Kidney epithelial cell (primary cell): Measurements from ENCODE around the gene TM6SF1. TPM values are rescaled to one million over a fixed set of nuclear protein-coding genes. Genes with fewer than 3 reads are reported as not detected.

ENCODE experiments used
- DNase-seq: peaks from one replicate; pipeline ENCODE4 v3.0.0-alpha.2; 2010; ENCODE audit warnings: low read depth
- H3K27me3 ChIP-seq: 2 replicates; pipeline ENCODE4 v1.6.0; 2011; ENCODE audit warnings: low read length; ENCODE audit not compliant: control insufficient read depth, insufficient read depth
- H3K36me3 ChIP-seq: 2 replicates; pipeline ENCODE4 v1.5.1; 2011; ENCODE audit warnings: low read length; ENCODE audit not compliant: control insufficient read depth, insufficient read depth
- H3K4me3 ChIP-seq: 2 replicates; pipeline ENCODE4 v1.5.1; 2011; ENCODE audit warnings: low read depth, mild to moderate bottlenecking, control low read depth, low read length
- total RNA-seq: library from RNA; depleted of rRNA; stranded (reverse); fragments of >200 nt; gene quantifications from 2 replicates; pipeline ENCODE4 v1.2.3, GENCODE V29; 2015
- TF ChIP-seq, protein P1 (sequence below): IDR thresholded peaks from 2 replicates; pipeline ENCODE4 v1.5.1; 2011; ENCODE audit warnings: mild to moderate bottlenecking, moderate library complexity, low read length, control low read depth, inconsistent platforms; ENCODE audit not compliant: insufficient read depth, poor library complexity, severe bottlenecking

The TM6SF1 gene
- total RNA-seq, 1 donor from 2014 or later: 21.4 TPM

DNA sequence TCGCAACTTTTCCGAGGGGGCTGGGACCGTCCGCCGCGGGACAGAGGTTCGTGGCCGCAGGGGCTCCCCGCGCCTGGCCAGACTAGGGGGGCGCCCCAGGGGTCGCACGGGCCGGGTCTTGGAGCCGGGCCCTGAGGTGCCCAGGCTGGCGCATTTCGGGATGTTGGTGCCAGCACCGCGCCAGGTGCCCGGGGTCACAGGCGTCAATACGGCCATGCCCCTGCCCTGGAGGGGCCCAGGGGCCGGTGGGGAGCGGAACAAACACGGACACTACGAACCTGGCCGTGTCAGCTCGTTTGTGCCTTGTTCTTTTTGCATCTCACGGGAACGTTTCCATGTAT, 366 bp downstream of the TM6SF1 start:
- no peak for DNase-seq
- H3K36me3 ChIP-seq: no peaks in the 10 kb centered on the region
- TF ChIP-seq, protein P1, sequence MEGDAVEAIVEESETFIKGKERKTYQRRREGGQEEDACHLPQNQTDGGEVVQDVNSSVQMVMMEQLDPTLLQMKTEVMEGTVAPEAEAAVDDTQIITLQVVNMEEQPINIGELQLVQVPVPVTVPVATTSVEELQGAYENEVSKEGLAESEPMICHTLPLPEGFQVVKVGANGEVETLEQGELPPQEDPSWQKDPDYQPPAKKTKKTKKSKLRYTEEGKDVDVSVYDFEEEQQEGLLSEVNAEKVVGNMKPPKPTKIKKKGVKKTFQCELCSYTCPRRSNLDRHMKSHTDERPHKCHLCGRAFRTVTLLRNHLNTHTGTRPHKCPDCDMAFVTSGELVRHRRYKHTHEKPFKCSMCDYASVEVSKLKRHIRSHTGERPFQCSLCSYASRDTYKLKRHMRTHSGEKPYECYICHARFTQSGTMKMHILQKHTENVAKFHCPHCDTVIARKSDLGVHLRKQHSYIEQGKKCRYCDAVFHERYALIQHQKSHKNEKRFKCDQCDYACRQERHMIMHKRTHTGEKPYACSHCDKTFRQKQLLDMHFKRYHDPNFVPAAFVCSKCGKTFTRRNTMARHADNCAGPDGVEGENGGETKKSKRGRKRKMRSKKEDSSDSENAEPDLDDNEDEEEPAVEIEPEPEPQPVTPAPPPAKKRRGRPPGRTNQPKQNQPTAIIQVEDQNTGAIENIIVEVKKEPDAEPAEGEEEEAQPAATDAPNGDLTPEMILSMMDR: no peak
- H3K27me3 ChIP-seq: peaks cover 11% of the 10 kb centered on the region
- peak overlapping the region; percentile 37 for H3K4me3 ChIP-seq

DNA sequence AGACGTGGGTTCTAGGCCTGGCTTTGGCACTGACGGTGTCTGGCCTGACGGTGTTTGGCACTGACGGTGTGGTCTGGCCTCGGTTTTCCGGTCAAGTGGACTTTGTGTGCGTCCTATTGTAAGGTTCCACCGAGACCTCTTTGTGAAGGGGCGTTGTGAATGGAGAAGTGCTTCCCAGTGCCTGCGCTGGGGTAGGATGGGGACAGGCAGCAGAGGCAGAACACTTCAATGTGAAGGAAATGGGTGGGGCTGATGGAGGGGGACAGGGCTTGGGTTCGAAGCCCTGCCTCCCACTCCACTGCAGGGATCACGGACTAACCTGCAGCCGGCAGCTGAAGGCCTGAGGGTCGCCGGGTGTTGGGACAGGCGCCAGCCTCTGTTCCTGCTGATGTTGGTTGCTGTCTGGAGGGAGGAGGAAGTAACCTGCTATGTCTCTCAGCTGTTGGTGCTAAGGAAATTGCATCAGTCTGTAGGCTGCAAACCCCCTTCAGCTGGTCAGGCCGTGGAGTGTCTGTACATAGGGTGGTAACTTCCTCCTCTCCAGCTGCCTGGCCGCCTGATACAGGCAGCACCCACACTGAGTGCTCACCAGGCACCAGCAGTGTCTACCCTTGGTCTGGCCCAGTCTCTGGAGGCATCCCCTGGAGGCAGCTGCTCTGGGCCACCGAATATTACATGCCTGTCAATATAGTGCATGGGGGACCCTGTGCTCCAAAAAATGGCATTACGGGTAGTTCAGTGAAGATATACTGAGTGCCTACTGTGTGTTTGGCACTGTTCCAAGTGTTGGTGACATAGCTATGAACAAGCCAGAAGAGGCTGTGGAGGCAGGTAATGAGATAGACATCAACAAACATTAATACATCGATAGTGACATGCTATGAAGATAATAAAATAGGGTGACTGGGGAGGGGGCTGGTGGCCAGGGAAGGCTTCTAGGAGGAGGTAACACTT, 1.1 kb downstream of the TM6SF1 start:
- TF ChIP-seq, protein P1: no peak
- Histone ChIP-seq H3K36me3 (no peaks in the 10 kb centered on the region), H3K27me3 (peaks cover 11% of the 10 kb centered on the region), H3K4me3 (no peak overlapping the region)
- no peak for DNase-seq

DNA sequence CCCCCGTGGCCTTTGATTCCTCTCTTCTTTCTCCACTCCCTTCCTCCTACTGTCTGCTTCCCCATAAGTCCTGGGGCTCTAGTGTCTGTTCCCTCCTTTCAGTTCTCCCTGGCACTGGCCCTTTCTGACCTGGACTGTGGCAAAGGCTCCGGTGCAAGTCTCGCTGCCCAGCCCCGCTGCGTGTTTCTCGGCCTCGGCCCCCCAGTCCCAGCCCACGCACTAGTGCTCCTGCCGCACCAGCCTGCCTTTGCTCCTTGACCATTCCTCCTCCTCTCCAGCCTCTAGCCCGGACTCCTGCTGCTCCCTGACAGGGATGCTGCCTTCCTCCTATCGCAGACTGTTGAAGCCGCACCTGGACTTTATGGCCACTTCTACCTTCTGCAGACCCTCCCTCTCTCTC, 2.1 kb downstream of the TM6SF1 start:
- peaks cover 11% of the 10 kb centered on the region for H3K27me3 ChIP-seq
- H3K4me3 ChIP-seq: no peak overlapping the region
- TF ChIP-seq, protein P1: no peak
- DNase-seq: no peak
- no peaks in the 10 kb centered on the region for H3K36me3 ChIP-seq

DNA sequence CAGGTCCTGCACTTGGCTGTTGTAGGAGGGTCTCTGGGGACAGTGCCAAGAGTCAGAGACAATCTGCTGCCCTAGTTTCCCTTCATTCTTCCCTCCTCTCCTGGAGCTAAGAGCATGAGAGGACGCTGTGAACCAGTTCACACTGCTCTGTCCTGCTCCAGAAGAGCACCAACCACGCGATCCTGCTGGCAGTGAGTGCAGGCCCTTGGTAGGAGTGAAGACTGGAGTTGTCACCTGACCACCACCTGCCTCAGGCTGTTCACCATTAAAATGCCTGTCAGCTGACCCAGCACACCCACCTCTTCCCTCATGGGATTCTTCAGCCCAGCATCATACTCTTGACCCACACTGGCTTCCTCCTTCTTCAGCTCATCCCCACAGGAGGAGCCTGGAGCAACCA, 2.9 kb downstream of the TM6SF1 start:
- H3K4me3 ChIP-seq: no peak overlapping the region
- TF ChIP-seq, protein P1: no peak
- DNase-seq: no peak
- H3K27me3 ChIP-seq: peaks cover 11% of the 10 kb centered on the region
- H3K36me3 ChIP-seq: no peaks in the 10 kb centered on the region

DNA sequence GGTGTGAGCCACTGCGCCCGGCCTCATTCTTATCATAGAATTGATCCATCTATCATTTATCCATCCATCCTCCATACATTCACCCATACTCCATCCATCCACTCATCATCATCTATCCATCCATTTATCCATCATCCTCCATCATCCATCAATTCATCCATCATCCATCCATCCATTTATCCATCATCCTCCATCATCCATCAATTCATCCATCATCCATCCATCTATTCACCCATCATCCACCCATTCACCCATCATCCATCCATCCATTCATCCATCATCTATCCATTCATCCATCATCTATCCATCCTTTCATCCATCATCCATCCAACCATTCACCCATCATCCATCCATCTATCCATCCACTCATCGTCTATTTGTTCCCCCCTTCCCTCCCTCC, 3.7 kb downstream of the TM6SF1 start:
- no peak for DNase-seq
- no peak overlapping the region for H3K4me3 ChIP-seq
- no peaks in the 10 kb centered on the region for H3K36me3 ChIP-seq
- TF ChIP-seq, protein P1: no peak
- peaks cover 11% of the 10 kb centered on the region for H3K27me3 ChIP-seq
